Measurements from ENCODE around the gene EBPL.

GRCh38 chr13:49625392-49626079, 65.8 kb downstream of the EBPL start:
- no peak for TF ChIP-seq CTCF (IDR thresholded peaks at IDR 0.05)
- TF ChIP-seq EP300 (IDR thresholded peaks at IDR 0.05) = no peak
- peak in 1 of 2 donors; percentile 11 for TF ChIP-seq POLR2AphosphoS5 (IDR thresholded peaks at IDR 0.05)

All from upper lobe of left lung (tissue), 4 donors.